ENCODE results near the gene DHX16.

DHX16 gene

DNA sequence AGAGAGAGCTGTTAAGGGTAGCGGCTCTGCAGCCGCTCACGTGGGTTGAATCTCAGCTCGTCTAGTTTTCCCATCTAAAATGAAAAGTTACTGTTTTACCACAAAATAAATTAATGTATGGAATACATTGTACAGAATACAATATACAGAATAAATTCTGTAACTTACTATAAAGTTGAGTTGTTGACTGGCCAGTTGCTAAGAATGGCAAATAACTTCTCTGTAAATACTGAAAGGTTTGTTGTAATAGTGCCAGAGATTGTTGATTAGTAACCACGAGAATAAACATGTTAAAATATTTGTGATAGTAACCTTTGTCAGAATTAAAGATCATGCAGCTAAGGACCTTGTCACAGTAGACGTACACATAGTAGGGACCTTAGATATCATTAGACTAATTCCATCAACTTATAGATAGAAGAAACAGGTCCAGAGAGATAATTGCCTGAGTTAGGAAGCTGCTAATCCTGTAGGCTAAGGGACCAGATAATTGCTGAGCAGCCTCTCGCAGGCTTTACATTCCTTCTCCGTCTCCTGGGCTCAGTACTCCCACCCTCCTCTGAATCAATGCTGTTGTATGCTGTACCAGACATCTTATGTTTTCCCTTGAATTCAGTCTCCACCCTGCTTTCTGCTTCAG lies 18.5 kb upstream of the DHX16 start:
- no peak for DNase-seq

DNA sequence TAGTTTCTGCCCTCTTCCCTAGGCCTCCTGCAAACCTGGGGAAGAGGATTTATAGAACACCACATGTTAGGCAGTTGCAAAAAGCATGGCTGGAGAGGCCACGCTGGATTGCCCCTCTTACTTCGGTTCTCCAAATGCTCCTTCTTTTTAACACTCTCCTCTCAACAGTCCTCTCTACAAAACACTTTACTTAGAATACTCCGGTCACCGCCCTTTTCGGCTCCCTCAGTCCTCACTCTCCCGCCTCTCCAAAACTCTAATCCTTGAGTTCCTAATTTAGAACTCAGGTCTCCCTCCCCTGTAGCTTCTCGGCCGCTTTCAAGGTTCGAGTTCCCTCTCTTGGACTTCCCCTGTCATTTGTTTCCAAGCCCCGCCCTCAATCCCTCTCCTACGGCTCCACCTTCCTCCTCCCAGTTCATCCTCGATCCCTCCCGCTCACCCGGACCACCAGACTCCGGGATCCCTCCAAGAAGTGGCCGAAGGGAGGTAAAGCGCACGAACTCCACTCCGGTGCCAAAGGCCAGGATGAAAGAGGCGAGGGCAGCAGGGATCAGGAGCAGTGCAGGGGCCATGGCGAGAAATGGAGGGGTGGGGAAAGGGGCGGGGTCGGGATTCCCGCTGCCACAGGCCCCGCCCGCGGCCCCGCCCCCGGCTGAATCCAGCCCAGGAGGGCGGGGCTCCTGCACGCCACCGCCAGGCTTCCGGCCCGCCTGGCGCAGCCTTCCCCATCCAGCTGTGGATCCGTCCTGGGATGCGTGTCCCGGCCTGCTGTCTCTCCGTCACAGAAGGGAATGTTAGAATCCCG lies 17.8 kb upstream of the DHX16 start, which contains the start of gene NRM:
Gene NRM (minus strand): TSS at position 582 of the 805 bp plus-strand sequence. CDS start 10 bp downstream, at position 572.
- DNase-seq = peak; percentile 18 to 62 (median 37)

DNA sequence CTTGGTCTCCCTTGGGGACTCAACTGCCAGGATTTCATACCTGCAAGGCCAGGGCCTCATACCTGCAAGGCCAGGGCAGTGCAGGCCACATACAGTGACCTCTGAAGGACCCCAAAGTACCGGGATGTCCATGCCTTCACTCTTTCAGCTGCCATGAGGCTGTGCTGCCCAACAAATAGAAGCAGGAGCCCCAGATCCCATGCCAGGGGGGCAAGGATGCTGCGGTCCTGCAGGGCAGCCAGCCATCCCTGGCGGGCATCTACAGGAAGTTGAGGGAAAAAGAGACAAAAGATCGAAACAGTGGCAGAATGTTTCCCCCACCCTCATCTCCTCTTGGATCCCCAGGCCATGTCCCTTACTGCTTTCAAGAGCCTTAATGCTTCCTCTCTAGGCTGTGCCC lies 17.2 kb upstream of the DHX16 start:
- no peak for DNase-seq

DNA sequence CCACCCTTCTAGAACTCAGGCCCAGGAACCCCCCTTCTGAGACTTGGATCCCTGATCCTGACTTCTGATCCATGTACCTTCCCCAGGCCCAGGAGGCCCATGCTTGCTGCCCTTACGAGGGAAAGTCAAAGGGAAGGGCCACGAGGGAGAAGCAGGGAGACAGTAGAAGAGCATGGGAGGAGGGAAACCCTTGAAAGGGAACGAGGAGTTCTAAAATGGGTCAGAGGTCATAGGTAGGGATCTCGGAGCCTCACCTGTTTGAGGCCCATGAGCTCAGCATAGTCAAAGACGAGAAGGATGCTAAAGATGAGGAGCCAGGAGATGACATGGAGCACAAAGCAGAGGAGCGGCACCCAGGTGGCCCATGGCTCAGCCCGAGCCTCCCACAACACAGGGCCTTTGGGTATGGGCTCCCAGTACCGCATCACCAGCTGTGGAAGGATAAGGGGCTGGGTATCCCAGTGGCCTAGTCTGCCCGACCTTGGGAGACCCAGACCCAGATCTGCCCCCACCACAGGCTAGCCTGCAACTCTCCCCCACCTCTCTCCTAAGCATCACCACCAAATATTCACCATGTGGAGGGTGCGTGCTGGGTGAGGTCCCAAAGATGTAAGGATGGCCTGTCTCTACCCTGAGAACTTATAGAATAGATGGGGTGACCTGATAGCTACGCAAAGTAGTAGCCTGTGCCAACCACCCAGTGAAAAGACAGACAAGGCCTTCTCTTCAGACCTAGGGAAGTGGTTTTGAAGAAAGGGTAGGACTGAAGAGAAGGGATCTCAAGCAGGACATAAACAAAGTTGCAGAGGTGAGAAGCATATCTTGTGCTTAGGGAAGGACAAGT lies 16.4 kb upstream of the DHX16 start:
- no peak for DNase-seq

DNA sequence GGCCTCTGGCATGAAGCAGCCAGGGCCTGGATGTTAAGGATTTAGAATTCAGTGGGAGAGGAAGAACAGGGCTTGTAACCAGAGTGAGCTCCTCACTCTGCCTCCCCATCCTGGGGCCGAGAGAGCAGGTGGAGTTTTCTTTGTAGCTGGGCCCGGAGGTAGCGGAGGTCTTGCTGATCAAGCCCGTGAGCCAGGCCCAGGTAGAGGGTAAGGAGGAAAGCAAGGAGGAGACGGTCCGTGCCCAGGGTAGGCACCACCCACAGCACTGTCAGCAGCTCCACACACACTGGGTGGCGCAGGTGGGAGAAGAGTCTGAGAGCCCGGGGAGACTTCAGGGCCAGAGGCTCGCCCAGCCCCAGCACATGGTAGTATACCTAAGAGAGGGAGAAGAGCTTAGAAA lies 15.8 kb upstream of the DHX16 start:
- DNase-seq = no peak

DNA sequence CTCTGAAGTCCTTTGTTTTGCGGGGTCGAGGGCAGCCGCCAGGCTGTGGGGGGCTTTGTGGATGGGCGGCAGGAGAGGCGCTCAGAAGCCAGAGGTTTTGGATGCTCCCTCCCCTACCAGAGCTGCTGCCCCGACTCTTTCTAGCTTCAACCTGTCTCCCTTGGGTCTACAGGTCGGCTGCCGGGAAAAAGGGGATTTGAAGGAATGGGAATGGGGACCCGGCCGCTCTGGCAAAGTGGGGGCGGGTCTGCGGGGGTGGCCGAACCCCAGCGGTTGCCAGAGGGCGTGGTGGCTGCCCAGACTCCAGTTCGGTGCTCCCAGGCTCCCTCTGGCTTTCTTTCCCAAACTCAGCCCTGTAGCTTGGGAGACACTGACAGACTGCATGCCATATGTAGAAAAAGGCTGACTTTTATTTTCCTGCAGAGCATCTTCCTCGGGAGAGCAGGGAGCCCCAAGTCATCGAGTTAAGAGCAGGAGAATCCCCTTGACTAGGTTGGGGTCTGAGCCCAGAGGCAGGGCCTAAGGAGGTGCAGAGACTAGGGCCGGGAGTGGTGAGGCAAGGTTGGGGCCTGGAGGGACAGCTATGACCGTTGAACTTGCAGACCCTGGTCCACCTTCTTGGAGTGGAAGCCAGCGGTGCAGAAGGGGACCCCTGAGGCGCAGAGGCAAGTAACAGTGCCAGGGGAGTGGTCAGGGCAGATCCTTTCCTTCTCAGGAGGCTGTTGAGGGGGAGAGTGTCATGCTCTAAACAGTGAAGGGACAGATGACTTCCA lies 15.0 kb upstream of the DHX16 start:
- DNase-seq = no peak

DNA sequence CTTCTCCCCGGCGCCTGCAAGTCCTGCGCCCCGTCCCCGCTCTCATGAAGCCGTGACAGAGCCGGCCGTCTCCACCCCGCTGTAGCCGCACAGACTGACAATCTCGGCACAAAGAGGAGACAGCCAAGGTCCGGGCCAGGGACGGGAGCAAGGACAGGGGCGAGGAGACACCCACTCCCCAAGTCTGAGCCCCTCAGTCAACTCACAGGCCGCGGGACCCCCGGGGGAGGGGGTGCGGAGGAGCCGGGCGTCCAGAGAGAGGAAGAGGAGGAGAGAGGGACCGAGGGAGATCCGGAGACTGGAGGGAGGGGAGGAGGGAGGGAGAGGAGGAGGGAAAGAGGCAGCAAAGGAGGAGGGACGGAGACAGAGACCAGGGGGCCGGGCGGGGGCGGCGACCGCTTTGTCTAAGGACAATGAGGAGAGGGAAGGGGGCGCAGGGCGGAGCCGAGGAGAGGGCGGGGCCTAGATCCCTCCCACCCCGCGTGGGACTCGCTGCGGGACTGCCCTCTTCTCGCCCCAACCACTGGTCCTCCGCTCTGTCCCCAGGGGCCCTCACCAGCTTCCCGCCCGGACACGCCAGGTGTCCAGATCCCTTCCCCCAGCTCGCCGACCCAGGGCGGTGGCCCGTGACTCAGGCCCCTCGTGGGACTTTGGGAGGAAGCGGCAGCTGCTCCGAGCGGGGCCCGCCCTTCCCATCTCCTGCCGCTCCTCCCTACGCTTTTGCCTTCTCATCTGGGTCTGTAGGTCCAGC lies 14.3 kb upstream of the DHX16 start:
- peak in 3 of 4 experiments; percentile 37 to 62 (median 47) for DNase-seq

DNA sequence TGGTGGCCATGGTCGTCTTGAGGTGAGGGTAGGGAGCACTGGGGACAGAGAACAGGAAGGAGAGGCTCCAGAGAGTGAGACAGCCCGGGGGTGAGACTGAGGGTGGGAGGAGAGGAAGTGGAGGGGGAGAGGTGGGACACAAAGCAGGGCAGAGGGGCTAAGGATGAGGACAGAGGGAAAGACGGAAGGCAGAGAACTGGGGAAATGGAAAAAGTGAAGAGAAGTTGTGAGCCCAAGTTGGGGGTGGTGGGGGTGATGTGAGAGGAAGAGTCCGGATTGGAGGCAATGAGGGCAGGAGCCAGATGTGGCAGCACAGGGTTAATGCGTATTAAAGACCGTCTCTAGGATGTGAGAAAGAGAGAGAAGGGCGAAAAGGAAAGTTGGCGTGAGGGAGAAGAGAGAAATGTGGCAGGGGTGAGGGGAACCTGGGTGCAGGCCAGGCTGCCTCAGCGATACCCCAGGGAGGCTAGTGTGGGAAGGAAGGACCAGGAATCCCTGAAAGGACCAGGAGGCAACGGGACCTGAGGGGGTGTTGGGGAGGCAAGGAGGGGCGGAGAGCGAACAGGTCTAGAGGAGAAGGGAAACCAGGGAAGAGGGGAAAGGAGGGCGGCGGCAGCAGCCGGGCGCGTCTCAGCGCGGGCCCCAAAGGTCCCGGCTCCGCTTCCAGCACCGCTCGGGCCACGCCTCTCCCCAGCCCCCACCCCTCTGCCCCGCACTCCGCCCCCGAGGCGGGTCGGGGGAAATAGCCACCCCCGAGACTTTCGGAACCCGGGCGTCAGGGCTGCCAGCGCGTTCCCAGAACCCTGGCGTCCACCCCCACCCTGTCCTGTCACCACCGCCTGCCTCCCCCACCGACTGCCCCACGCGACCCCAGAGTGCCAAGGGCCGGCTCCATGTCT lies 13.5 kb upstream of the DHX16 start, which contains the start of gene PPP1R18:
Gene PPP1R18 (minus strand): TSS at position 637 of the 899 bp plus-strand sequence. CDS start 627 bp downstream, at position 10.
- DNase-seq = peak; percentile 33 to 82 (median 58)

DNA sequence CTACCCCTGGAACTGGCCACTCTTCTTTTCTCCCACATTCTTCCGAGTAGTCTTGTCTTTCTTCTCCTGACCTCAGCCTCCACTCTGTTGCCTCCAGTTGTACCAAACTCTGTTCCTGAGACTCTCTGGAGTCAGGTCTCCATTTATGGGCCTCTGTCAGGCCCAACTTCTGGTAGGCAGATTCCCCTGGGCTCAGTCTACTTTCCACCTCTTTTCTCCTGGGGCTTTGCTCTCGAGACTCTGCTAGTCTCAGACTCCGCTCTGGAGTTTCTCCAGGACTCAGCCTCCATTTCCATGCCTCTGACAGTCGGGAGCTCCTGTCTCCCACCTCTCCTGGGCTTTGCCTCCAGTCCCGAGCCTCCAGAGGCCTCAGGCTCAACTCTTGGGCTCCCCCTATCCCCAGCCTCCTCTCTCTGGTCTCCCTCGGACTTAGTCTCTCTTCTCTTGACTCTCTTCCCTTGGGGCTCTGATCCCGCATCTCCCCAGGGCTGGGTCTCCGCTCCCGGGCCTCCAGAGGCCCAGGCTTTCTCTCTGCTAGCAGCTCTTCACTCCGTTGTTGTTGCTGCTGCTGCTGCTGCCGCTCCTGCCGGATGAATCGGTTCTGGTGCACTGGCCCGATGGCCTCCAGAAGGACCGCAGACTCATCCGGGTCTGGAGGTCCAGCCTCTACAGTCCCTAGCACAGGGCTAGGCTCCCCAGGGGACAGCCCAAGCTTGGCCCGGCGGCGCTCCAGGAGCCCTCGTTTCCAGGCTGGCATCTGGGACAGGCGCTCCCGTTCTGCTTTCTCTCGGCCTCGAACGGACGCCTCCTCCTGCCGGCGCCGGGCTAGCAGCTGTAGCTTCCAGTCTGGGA lies 12.6 kb upstream of the DHX16 start:
- no peak for DNase-seq

DNA sequence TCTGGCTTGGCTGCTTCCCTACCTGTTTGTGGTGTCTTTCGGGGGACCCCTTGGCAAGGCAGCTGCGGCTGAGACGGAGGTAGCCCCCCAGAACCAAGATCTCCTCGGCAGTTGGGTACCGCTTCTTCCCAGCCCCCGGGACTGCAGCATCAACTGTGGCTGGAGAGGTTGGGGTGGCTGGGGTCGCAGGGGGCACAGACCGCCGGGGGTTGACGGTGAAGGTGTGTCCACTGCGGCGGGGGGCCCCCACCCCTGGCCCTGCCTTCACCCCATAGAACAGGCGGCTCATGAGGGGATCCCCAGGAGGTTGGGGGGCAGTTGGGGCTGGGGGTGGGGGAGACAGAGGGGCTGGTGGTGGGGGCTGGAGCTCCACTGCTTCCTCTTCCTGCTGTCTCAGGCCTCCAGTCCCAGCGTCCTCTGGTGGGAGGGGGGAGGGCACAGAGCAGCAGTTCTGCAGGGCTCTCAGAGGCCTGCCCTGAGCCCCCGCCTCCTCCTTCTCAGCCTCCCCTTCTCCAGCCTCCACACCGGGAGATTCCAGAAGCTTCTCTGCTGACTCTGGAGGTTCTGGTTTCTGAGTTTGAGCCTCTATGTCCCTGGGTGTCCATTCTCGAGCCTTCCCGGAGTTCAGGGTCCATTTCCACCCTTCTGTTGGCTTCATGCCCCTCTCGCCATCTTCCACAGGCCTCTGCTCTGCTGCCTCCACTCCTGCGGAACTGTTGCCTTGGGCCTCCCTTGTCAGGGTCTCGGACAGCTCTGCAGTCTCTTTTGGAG lies 11.8 kb upstream of the DHX16 start:
- DNase-seq = peak in 2 of 4 experiments; percentile 22 to 41

DNA sequence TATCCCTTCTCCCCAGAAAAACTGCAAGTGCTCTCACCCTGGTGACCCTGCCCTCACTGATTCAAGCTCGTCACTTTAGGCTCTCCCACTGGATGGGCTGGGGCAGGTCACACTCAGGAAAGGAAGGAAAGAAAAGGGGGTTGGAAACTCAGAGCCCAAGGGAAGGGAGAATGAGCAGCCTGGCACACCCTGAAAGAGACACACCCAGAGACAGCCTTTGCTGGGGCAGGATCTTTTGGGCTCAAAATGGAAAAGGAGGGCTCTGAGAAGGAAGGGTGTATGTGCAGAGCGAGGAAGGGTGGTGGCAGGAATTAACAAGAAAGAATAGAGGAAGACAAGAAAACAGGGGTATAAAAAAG lies 11.2 kb upstream of the DHX16 start:
- DNase-seq = no peak

DNA sequence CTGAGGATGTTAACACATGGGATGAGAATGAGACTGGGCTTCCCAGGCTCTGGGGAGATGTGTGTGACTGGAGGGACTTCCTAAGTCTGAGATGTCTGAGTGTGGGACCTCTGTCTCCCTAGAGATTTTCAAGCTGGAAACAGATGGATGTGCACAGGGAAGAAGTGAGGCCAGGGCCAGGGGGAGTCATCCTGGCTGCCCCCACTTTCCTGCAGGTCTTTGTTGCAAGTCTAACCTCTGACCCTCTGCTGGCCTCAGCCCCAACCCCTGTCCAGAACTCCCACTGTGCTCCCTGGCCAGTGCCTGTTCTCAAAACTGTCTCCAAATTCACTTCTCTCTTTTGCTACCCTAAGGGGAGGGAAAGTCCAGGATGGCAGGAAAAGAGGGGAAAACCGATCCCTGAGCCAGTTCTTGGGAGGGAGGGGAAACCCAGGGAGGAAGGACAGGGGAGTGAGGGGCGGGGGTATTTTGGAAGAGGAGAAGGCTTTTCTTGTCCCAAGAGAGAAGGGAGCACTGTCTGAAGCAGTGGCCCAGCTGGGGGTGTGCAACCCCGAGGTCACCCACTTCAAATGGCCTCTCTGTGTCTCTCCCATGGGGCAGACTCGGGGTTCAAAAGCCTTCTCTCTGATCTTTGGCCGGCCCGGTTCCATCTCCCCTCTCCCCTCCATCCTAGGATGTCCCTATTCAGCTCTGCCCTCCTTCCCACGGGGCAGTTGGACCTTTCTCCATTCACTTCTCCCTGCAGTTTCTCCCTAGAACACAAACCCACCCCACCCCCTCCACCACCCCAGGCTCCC lies 10.6 kb upstream of the DHX16 start:
- no peak for DNase-seq

DNA sequence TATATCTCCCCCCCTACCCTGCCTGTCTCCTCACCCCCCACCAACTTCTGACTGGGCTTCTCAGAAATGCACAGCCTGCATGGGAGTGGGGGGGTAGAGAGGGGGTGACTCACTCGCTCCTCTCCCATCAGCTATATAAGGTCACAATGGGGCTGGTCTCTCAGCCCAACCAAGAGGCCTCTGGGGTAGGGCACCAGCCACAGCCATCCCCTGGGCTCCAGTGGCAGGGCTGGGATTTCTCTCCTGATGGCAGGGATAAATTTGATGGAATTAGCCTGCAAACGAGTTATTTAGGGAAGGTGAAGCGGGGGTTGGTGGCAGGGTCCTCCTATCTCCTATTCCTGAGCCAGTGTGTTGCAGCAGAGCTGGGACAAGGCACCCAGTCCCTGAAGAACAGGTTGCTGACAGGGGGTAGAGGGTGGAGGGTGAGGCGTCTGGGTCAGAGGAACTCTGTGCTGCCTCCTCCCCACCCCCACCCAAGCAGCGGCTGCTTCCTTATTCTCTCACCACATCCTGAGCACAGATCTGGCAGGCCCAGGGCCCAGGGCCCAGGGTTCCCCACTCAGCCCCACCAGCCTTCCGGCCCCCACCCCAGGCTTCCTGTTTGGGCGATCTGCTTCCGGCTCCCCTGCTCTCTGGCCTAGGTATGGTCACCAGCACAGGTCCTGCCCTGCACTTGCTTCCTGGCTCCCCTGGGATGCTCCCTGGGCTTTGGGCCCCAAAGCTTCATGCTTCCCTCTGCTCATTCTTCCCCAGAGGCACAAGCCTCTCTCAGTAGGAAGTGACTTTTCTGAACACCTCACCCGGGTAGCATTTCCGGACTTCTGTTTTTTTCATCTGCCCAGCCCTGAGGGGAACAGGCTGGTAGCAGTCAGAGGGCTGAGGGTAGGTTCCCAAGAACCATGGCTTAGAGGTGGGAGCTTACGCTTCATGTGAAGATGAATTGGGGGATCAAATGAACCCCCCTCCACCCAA lies 9.6 kb upstream of the DHX16 start:
- peak; percentile 35 to 85 (median 64) for DNase-seq

DNA sequence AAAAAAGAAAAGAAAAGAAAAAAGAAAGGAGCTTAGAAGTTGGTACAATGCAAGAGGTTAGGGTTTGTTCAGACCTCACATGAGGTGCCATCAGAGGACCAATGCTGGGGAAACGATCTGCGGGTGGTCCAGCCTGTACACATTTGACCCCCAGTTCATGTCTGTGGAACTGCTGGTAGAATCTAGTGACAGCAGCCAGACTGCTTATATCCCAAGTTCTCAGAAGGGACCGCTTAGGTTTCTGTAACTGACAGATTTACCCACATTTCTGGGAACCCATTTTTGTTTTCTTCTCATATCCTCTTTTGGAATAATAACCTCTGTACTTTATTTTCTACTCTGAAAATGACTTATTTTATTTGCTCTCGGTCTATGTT lies 8.9 kb upstream of the DHX16 start:
- DNase-seq = no peak

DNA sequence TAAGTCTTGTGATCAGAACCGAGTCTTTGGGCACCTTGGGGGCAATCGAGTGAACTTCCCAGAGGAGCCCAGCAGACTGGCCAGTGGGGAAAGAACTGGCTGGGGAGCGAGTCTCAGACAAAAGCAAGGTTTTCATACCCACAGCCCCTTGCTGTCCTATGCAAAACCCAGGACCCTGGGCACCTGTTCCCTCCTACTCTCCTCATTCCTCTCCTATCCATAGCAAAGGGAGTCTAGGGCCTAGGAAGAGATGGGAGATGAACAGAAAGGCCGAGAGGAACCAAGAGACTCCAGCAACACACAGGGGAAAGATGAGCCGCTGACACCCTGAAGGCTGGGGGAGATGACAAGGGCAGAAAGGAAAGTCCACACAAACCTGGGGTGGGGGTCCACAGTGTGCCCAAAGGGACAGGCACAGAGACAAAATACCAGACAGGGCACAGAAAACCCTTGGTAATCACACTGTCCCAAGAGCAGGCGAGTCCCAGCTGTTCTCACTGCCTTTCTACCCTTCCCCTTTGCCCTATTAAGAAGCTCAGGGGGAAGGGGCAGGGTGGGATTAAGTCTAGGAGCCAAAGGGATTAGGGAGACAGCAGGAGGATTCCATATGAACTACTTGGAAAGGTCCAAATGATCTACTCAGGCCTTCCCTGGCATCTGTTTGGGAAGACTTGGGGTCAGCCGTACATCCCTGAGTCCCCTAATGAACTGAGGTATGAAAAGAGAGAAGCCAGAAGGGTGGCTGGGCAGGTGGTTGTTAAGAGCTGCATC lies 7.1 kb upstream of the DHX16 start:
- no peak for DNase-seq

Measured in activated naive CD4-positive, alpha-beta T cell (primary cell).